HFFc6 (cell line): ENCODE results near the gene HS3ST5. TPM values are rescaled to one million over a fixed set of nuclear protein-coding genes. Genes with fewer than 3 reads are reported as not detected.

Experiments
- DNase-seq: peaks from one replicate; pipeline ENCODE4 v3.0.0-alpha.2; 2018
- H3K27ac Mint-ChIP-seq: 2 replicates; pipeline ENCODE4 v1.8.0; 2020; ENCODE audit warnings: mild to moderate bottlenecking, mixed read lengths
- H3K27me3 Mint-ChIP-seq: 2 replicates; pipeline ENCODE4 v1.8.0; 2021; ENCODE audit warnings: mild to moderate bottlenecking, moderate library complexity, mixed read lengths; ENCODE audit not compliant: insufficient read depth
- H3K36me3 Mint-ChIP-seq: 2 replicates; pipeline ENCODE4 v1.8.0; 2021; ENCODE audit warnings: low read depth, mixed read lengths
- H3K4me1 Mint-ChIP-seq: 2 replicates; pipeline ENCODE4 v1.8.0; 2020; ENCODE audit warnings: low read depth, mixed read lengths
- H3K4me3 Mint-ChIP-seq: 2 replicates; pipeline ENCODE4 v1.8.0; 2020; ENCODE audit warnings: mild to moderate bottlenecking, moderate library complexity, mixed read lengths
- H3K9me3 Mint-ChIP-seq: 2 replicates; pipeline ENCODE4 v1.8.0; 2020; ENCODE audit warnings: mild to moderate bottlenecking, mixed read lengths
- total RNA-seq, 6 experiments: library from RNA; stranded (reverse); fragmentation: NEBNext Ultra II Directional; extraction: Animal tissue kit (Norgen Biotek cat#: 25700); gene quantifications; 2 replicates in 1 of 6; 3 replicates in 5 of 6; pipeline ENCODE4 v1.2.3, GENCODE V29; 2021
- TF ChIP-seq, protein P1 (sequence below): fragments of 200-600 bp; sonication (generic); IDR thresholded peaks from 2 replicates; pipeline ENCODE4 v1.5.0; 2021; ENCODE audit warnings: antibody characterized with exemption, mild to moderate bottlenecking

HS3ST5 gene
- total RNA-seq, 6 experiments from 2014 or later = not detected

DNA sequence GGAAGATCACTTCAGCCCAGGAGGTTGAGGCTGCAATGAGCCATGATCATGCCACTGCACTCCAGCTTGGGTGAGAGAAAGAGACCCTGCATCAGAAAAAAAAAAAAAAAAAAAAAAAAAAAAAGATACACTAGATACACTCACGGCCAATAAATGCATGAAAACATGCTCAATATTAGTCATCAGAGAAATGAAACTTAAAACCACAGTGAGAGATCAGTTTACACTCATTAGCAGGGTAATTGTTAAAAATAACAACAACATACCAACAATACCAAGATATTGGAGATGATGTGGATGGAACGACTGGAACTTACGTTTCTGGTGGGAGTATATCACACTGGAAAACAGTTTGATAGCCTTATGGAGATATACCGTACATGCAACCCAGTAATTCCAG lies 29.9 kb downstream of the HS3ST5 start:
- H3K36me3 Mint-ChIP-seq = no peaks in the 10 kb centered on the region
- H3K9me3 Mint-ChIP-seq = no peaks in the 10 kb centered on the region
- TF ChIP-seq, protein P1, sequence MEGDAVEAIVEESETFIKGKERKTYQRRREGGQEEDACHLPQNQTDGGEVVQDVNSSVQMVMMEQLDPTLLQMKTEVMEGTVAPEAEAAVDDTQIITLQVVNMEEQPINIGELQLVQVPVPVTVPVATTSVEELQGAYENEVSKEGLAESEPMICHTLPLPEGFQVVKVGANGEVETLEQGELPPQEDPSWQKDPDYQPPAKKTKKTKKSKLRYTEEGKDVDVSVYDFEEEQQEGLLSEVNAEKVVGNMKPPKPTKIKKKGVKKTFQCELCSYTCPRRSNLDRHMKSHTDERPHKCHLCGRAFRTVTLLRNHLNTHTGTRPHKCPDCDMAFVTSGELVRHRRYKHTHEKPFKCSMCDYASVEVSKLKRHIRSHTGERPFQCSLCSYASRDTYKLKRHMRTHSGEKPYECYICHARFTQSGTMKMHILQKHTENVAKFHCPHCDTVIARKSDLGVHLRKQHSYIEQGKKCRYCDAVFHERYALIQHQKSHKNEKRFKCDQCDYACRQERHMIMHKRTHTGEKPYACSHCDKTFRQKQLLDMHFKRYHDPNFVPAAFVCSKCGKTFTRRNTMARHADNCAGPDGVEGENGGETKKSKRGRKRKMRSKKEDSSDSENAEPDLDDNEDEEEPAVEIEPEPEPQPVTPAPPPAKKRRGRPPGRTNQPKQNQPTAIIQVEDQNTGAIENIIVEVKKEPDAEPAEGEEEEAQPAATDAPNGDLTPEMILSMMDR = no peak
- no peak overlapping the region for H3K4me3 Mint-ChIP-seq
- H3K27ac Mint-ChIP-seq = no peak overlapping the region
- H3K4me1 Mint-ChIP-seq = no peaks in the 10 kb centered on the region
- DNase-seq = no peak
- H3K27me3 Mint-ChIP-seq = peaks cover 4% of the 10 kb centered on the region; the same call in 1 of the 2 replicates

DNA sequence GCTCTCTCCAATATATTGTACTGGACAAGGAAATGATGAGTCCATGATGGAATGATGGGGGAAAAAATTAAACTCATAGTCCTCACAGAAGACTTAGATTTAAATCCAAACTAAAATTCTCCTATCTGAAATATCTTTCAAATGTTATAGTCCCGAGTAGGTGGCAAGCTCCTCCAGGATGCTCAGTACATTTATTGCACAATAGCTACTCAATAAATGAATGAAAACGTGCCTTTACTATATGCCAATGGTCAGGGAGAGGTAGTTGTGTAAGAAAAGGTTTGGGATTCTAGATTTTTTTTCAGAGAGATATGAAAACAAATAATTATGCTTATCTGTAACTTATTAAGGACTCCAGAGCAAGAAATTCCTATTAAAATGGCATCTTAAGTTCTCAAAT lies 32.8 kb downstream of the HS3ST5 start:
- TF ChIP-seq, protein P1 = no peak
- no peaks in the 10 kb centered on the region for H3K36me3 Mint-ChIP-seq
- DNase-seq = no peak
- no peaks in the 10 kb centered on the region for H3K4me1 Mint-ChIP-seq
- no peaks in the 10 kb centered on the region for H3K9me3 Mint-ChIP-seq
- H3K27me3 Mint-ChIP-seq = peaks cover 4% of the 10 kb centered on the region; the same call in 1 of the 2 replicates
- no peak overlapping the region for H3K27ac Mint-ChIP-seq
- H3K4me3 Mint-ChIP-seq = no peak overlapping the region

DNA sequence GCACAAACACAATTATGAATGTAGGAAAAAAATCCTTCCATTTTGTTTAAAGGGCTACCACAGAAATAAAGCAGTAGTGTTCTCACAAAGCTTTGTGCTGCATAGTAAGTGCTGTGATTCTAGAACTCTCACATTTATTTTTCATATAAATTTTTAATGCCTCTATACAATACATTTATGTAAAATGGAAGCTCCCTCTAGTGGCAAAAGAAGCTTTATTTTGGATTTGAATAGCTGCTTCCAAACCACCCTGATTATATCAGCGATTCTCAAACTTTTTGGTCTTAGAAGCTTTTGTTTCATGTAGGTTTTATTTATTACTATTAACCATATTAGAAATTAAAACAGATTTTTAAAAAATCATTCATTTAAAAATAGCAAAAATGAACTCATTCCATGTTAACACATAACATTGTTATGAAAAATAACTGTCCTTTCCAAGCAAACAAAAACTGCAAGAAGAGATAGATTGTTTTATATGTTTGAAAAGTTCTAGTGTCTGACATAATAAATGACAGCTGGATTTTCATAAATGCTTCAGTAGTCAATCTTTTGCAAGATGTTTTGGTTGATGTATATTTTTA lies 38.4 kb downstream of the HS3ST5 start:
- Mint-ChIP-seq H3K36me3 (no peaks in the 10 kb centered on the region), H3K4me1 (no peaks in the 10 kb centered on the region), H3K9me3 (no peaks in the 10 kb centered on the region), H3K27me3 (peaks cover 2% of the 10 kb centered on the region), H3K4me3 (no peak overlapping the region), H3K27ac (no peak overlapping the region)
- DNase-seq = peak; percentile 11
- TF ChIP-seq, protein P1 = peak; percentile 80

DNA sequence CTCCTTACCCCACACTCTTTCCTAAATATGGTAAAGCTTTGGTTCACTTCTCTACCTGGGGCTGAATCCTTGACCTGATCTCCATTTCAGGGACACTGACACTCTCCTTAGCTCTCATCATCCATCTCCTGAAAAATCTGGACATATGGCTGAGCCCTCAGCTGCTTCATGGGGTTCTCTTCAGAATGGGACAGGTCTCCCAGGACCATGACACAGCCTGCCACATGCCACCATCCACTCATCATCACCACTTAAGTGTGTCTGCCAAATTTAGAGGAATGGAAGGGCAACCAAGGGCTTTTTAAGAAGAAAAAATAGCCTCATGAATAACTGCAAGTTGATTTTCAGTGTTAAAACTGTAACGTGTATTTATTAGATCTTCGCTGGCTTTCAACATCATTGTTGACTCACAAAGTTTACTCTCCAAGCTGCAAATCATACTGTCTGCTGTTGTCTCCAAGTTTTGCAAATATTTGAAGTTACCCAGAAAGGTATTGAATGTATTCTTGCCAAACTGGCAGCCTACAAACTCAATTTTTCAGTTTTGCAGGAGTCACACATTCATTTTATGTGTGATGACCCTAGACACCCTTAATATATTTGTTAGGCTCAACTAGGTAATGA lies 41.1 kb downstream of the HS3ST5 start:
- Mint-ChIP-seq H3K4me3 (no peak overlapping the region), H3K27me3 (peaks cover 5% of the 10 kb centered on the region; the same call in 1 of the 2 replicates), H3K27ac (no peak overlapping the region), H3K4me1 (no peaks in the 10 kb centered on the region), H3K36me3 (no peaks in the 10 kb centered on the region), H3K9me3 (no peaks in the 10 kb centered on the region)
- TF ChIP-seq, protein P1 = no peak
- no peak for DNase-seq

DNA sequence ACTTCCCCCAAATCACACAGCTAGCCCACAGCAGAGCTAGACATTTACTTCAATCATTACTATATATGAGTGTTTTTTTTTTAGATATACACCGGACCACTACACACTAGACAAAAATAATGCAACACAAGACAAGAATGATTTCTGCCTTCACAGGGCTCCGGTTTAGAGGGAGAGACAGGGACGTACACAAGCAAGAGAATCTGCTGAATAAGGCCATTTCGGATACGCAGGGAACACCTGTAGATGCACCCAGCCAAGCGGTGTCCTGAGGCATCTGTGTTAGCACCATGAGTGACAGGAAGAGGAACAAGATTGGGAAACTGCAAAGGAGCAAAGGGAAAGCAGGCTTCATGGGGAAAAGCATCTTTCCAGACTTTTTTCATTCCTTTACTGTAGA lies 45.7 kb downstream of the HS3ST5 start:
- no peak overlapping the region for H3K4me3 Mint-ChIP-seq
- no peak overlapping the region for H3K27ac Mint-ChIP-seq
- no peaks in the 10 kb centered on the region for H3K36me3 Mint-ChIP-seq

More for the DNA sequence above, 45.7 kb downstream of the HS3ST5 start:
- peaks cover 9% of the 10 kb centered on the region for H3K27me3 Mint-ChIP-seq
- DNase-seq = no peak
- TF ChIP-seq, protein P1 = no peak
- no peaks in the 10 kb centered on the region for H3K9me3 Mint-ChIP-seq
- H3K4me1 Mint-ChIP-seq = no peaks in the 10 kb centered on the region
